HEK293 (cell line): ENCODE data around the gene CBX5.
A peak's percentile ranks its signal among the peaks of the same experiment; 100 is the strongest.

Source experiments
- BCL11B ChIP-seq: fragments of 450-650 bp; formaldehyde crosslinking; IDR thresholded peaks from 2 replicates; pipeline ENCODE4 v1.5.1; 2016; ENCODE audit warnings: low read depth, missing biosample characterization, missing genetic modification characterization
- HOXA7 ChIP-seq: sonication (generic); formaldehyde crosslinking; IDR thresholded peaks from 2 replicates; pipeline ENCODE4 v1.8.1; 2022; ENCODE audit warnings: missing genetic modification reagents, borderline replicate concordance
- KLF16 ChIP-seq: fragments of 450-650 bp; formaldehyde crosslinking; IDR thresholded peaks from 2 replicates; pipeline ENCODE4 v1.5.1; 2017; ENCODE audit warnings: missing biosample characterization, missing genetic modification characterization
- MYNN ChIP-seq: fragments of 450-650 bp; formaldehyde crosslinking; IDR thresholded peaks from 2 replicates; pipeline ENCODE4 v1.5.1; 2016; ENCODE audit warnings: missing biosample characterization, missing genetic modification characterization, borderline replicate concordance
- OVOL3 ChIP-seq: fragments of 450-650 bp; formaldehyde crosslinking; IDR thresholded peaks from 2 replicates; pipeline ENCODE4 v1.5.1; 2016; ENCODE audit warnings: missing biosample characterization, missing genetic modification characterization
- RBAK ChIP-seq: fragments of 450-650 bp; formaldehyde crosslinking; IDR thresholded peaks from 2 replicates; pipeline ENCODE4 v1.5.1; 2016; ENCODE audit warnings: missing biosample characterization, missing genetic modification characterization
- REST ChIP-seq: fragments of 450-650 bp; formaldehyde crosslinking; IDR thresholded peaks from 2 replicates; pipeline ENCODE4 v1.5.1; 2016; ENCODE audit warnings: missing biosample characterization, missing genetic modification characterization
- SCRT2 ChIP-seq: fragments of 450-650 bp; formaldehyde crosslinking; IDR thresholded peaks from 2 replicates; pipeline ENCODE4 v1.5.1; 2016; ENCODE audit warnings: missing biosample characterization, missing genetic modification characterization
- ZBTB44 ChIP-seq: fragments of 450-650 bp; IDR thresholded peaks from 2 replicates; pipeline ENCODE4 v1.5.1; 2018; ENCODE audit warnings: missing biosample characterization, mild to moderate bottlenecking, missing genetic modification characterization
- ZFP69B ChIP-seq: fragments of 450-650 bp; formaldehyde crosslinking; IDR thresholded peaks from 2 replicates; pipeline ENCODE4 v1.5.1; 2016; ENCODE audit warnings: missing biosample characterization, missing genetic modification characterization
- ZNF146 ChIP-seq: fragments of 450-650 bp; formaldehyde crosslinking; IDR thresholded peaks from 2 replicates; pipeline ENCODE4 v1.5.1; 2016; ENCODE audit warnings: missing biosample characterization, missing genetic modification characterization
- ZNF155 ChIP-seq: fragments of 450-650 bp; formaldehyde crosslinking; IDR thresholded peaks from 2 replicates; pipeline ENCODE4 v1.5.1; 2016; ENCODE audit warnings: missing biosample characterization, missing genetic modification characterization
- ZNF2 ChIP-seq: fragments of 450-650 bp; formaldehyde crosslinking; IDR thresholded peaks from 2 replicates; pipeline ENCODE4 v1.5.1; 2016; ENCODE audit warnings: missing biosample characterization, missing genetic modification characterization
- ZNF324 ChIP-seq: fragments of 450-650 bp; formaldehyde crosslinking; IDR thresholded peaks from 2 replicates; pipeline ENCODE4 v1.5.1; 2016; ENCODE audit warnings: missing biosample characterization, missing genetic modification characterization
- ZNF341 ChIP-seq: fragments of 450-650 bp; formaldehyde crosslinking; IDR thresholded peaks from 2 replicates; pipeline ENCODE4; 2016; ENCODE audit warnings: low read depth, missing biosample characterization, missing genetic modification characterization
- ZNF354C ChIP-seq: fragments of 450-650 bp; formaldehyde crosslinking; IDR thresholded peaks from 2 replicates; pipeline ENCODE4 v1.5.1; 2016; ENCODE audit warnings: missing biosample characterization, missing genetic modification characterization, low read depth, borderline replicate concordance
- ZNF561 ChIP-seq: fragments of 450-650 bp; IDR thresholded peaks from 2 replicates; pipeline ENCODE4 v1.5.1; 2018; ENCODE audit warnings: missing biosample characterization, missing genetic modification characterization, borderline replicate concordance
- ZNF571 ChIP-seq: fragments of 450-650 bp; formaldehyde crosslinking; IDR thresholded peaks from 2 replicates; pipeline ENCODE4 v1.5.0; 2017; ENCODE audit warnings: missing biosample characterization, missing genetic modification characterization
- ZNF610 ChIP-seq: fragments of 450-650 bp; formaldehyde crosslinking; IDR thresholded peaks from 2 replicates; pipeline ENCODE4 v1.5.1; 2016; ENCODE audit warnings: missing biosample characterization, missing genetic modification characterization, borderline replicate concordance
- ZNF658 ChIP-seq: fragments of 450-650 bp; formaldehyde crosslinking; IDR thresholded peaks from 2 replicates; pipeline ENCODE4; 2016; ENCODE audit warnings: missing biosample characterization, missing genetic modification characterization
- ZNF670 ChIP-seq: fragments of 450-650 bp; formaldehyde crosslinking; IDR thresholded peaks from 2 replicates; pipeline ENCODE4 v1.5.1; 2016; ENCODE audit warnings: missing biosample characterization, missing genetic modification characterization, low read depth
- ZNF785 ChIP-seq: fragments of 450-650 bp; formaldehyde crosslinking; IDR thresholded peaks from 2 replicates; pipeline ENCODE4 v1.5.1; 2016; ENCODE audit warnings: missing biosample characterization, missing genetic modification characterization
- ZNF791 ChIP-seq: fragments of 450-650 bp; formaldehyde crosslinking; IDR thresholded peaks from 2 replicates; pipeline ENCODE4 v1.5.1; 2016; ENCODE audit warnings: missing biosample characterization, missing genetic modification characterization
- ZNF843 ChIP-seq: fragments of 450-650 bp; formaldehyde crosslinking; IDR thresholded peaks from 2 replicates; pipeline ENCODE4 v1.5.1; 2016; ENCODE audit warnings: missing biosample characterization, missing genetic modification characterization
- ZXDB ChIP-seq: fragments of 450-650 bp; formaldehyde crosslinking; IDR thresholded peaks from 2 replicates; pipeline ENCODE4 v1.5.1; 2016; ENCODE audit warnings: missing biosample characterization, missing genetic modification characterization
- TF ChIP-seq, protein P1 (sequence below): fragments of 450-650 bp; formaldehyde crosslinking; IDR thresholded peaks from 2 replicates; pipeline ENCODE4 v1.5.1; 2017; ENCODE audit warnings: missing biosample characterization, missing genetic modification characterization
- TF ChIP-seq, protein P2 (sequence below): fragments of 450-650 bp; formaldehyde crosslinking; IDR thresholded peaks from 2 replicates; pipeline ENCODE4 v1.5.1; 2016; ENCODE audit warnings: missing biosample characterization, missing genetic modification characterization
- TF ChIP-seq, protein P3 (sequence below): fragments of 450-650 bp; formaldehyde crosslinking; IDR thresholded peaks from 2 replicates; pipeline ENCODE4 v1.5.1; 2016; ENCODE audit warnings: missing biosample characterization, missing genetic modification characterization
- TF ChIP-seq, protein P4 (sequence below): fragments of 450-650 bp; formaldehyde crosslinking; IDR thresholded peaks from 2 replicates; pipeline ENCODE4 v1.5.1; 2016; ENCODE audit warnings: missing biosample characterization, missing genetic modification characterization, borderline replicate concordance

CBX5 gene

GRCh38 chr12:54262403-54262925 is 17.5 kb downstream of the CBX5 start (continued):
- TF ChIP-seq REST: no peak
- peak; percentile 52; the same call in 1 of the 2 replicates for TF ChIP-seq OVOL3 (tag by site-specific recombination)
- TF ChIP-seq, protein P1, sequence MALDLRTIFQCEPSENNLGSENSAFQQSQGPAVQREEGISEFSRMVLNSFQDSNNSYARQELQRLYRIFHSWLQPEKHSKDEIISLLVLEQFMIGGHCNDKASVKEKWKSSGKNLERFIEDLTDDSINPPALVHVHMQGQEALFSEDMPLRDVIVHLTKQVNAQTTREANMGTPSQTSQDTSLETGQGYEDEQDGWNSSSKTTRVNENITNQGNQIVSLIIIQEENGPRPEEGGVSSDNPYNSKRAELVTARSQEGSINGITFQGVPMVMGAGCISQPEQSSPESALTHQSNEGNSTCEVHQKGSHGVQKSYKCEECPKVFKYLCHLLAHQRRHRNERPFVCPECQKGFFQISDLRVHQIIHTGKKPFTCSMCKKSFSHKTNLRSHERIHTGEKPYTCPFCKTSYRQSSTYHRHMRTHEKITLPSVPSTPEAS (tag by site-specific recombination): 0 out of 2 replicates have a peak, but pooled peaks have one; percentile 5
- TF ChIP-seq SCRT2 (tag by site-specific recombination): no peak
- TF ChIP-seq ZNF670 (tag by site-specific recombination): no peak
- peak; percentile 88 for TF ChIP-seq ZNF843
- TF ChIP-seq ZNF354C (tag by site-specific recombination): no peak
- peak; percentile 88 for TF ChIP-seq ZXDB
- 0 out of 2 replicates have a peak, but pooled peaks have one; percentile 33 for TF ChIP-seq KLF16 (tag by site-specific recombination)
- no peak for TF ChIP-seq ZNF785 (tag by site-specific recombination)
- no peak; the same call in 1 of the 2 replicates for TF ChIP-seq ZNF561 (tag by site-specific recombination)
- TF ChIP-seq ZNF571 (tag by site-specific recombination): no peak
- no peak for TF ChIP-seq HOXA7 (CRISPR knock-in tag)
- no peak for TF ChIP-seq MYNN (tag by site-specific recombination)
- TF ChIP-seq ZNF658 (tag by site-specific recombination): no peak
- peak; percentile 55; the same call in 1 of the 2 replicates for TF ChIP-seq ZFP69B
- TF ChIP-seq ZNF146: no peak
- TF ChIP-seq, protein P2, sequence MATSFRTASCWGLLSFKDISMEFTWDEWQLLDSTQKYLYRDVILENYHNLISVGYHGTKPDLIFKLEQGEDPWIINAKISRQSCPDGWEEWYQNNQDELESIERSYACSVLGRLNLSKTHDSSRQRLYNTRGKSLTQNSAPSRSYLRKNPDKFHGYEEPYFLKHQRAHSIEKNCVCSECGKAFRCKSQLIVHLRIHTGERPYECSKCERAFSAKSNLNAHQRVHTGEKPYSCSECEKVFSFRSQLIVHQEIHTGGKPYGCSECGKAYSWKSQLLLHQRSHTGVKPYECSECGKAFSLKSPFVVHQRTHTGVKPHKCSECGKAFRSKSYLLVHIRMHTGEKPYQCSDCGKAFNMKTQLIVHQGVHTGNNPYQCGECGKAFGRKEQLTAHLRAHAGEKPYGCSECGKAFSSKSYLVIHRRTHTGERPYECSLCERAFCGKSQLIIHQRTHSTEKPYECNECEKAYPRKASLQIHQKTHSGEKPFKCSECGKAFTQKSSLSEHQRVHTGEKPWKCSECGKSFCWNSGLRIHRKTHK (tag by site-specific recombination): no peak
- no peak for TF ChIP-seq RBAK
- no peak for TF ChIP-seq ZNF610 (tag by site-specific recombination)
- TF ChIP-seq BCL11B (tag by site-specific recombination): no peak
- peak; percentile 62; the same call in 1 of the 2 replicates for TF ChIP-seq ZBTB44 (tag by site-specific recombination)
- TF ChIP-seq ZNF2: no peak
- TF ChIP-seq, protein P3, sequence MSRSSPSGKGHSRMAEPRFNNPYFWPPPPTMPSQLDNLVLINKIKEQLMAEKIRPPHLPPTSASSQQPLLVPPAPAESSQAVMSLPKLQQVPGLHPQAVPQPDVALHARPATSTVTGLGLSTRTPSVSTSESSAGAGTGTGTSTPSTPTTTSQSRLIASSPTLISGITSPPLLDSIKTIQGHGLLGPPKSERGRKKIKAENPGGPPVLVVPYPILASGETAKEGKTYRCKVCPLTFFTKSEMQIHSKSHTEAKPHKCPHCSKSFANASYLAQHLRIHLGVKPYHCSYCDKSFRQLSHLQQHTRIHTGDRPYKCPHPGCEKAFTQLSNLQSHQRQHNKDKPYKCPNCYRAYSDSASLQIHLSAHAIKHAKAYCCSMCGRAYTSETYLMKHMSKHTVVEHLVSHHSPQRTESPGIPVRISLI: no peak
- no peak for TF ChIP-seq ZNF155
- TF ChIP-seq ZNF341 (tag by site-specific recombination): no peak
- TF ChIP-seq ZNF791 (tag by site-specific recombination): no peak
- TF ChIP-seq, protein P4, sequence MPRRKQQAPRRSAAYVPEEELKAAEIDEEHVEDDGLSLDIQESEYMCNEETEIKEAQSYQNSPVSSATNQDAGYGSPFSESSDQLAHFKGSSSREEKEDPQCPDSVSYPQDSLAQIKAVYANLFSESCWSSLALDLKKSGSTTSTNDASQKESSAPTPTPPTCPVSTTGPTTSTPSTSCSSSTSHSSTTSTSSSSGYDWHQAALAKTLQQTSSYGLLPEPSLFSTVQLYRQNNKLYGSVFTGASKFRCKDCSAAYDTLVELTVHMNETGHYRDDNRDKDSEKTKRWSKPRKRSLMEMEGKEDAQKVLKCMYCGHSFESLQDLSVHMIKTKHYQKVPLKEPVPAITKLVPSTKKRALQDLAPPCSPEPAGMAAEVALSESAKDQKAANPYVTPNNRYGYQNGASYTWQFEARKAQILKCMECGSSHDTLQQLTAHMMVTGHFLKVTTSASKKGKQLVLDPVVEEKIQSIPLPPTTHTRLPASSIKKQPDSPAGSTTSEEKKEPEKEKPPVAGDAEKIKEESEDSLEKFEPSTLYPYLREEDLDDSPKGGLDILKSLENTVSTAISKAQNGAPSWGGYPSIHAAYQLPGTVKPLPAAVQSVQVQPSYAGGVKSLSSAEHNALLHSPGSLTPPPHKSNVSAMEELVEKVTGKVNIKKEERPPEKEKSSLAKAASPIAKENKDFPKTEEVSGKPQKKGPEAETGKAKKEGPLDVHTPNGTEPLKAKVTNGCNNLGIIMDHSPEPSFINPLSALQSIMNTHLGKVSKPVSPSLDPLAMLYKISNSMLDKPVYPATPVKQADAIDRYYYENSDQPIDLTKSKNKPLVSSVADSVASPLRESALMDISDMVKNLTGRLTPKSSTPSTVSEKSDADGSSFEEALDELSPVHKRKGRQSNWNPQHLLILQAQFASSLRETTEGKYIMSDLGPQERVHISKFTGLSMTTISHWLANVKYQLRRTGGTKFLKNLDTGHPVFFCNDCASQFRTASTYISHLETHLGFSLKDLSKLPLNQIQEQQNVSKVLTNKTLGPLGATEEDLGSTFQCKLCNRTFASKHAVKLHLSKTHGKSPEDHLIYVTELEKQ (tag by site-specific recombination): no peak; the same call in 1 of the 2 replicates
- TF ChIP-seq ZNF324 (tag by site-specific recombination): no peak
